Measurements from ENCODE around the gene PRAMEF12.

PRAMEF12 gene

DNA sequence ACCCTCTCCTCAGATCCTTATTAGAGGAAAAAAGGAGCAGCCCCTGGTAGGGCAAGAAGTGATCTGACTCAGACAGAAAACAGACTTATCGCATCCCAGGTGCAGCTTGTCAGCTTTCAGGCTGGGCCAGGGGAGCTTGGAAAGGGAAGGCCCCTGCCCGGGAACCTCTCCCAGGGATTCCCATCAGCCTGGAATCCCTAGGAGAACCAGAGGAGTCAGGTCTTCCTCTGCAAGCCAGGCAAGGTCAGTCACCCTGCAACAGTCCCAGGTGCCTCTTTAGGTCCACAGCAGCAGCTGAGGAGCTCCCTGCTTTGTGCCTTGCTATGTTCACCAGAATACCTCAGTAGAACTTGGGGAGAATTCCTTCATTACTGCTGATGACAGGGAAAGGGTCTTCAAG lies 2.9 kb upstream of the PRAMEF12 start (continued):
- TF ChIP-seq, protein P1, sequence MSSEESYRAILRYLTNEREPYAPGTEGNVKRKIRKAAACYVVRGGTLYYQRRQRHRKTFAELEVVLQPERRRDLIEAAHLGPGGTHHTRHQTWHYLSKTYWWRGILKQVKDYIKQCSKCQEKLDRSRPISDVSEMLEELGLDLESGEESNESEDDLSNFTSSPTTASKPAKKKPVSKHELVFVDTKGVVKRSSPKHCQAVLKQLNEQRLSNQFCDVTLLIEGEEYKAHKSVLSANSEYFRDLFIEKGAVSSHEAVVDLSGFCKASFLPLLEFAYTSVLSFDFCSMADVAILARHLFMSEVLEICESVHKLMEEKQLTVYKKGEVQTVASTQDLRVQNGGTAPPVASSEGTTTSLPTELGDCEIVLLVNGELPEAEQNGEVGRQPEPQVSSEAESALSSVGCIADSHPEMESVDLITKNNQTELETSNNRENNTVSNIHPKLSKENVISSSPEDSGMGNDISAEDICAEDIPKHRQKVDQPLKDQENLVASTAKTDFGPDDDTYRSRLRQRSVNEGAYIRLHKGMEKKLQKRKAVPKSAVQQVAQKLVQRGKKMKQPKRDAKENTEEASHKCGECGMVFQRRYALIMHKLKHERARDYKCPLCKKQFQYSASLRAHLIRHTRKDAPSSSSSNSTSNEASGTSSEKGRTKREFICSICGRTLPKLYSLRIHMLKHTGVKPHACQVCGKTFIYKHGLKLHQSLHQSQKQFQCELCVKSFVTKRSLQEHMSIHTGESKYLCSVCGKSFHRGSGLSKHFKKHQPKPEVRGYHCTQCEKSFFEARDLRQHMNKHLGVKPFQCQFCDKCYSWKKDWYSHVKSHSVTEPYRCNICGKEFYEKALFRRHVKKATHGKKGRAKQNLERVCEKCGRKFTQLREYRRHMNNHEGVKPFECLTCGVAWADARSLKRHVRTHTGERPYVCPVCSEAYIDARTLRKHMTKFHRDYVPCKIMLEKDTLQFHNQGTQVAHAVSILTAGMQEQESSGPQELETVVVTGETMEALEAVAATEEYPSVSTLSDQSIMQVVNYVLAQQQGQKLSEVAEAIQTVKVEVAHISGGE (tag by site-specific recombination; conservative IDR thresholded peaks at IDR 0.05; ENCODE audit: low read depth): no peak
- no peak for TF ChIP-seq ZNF777 (tag by site-specific recombination; IDR thresholded peaks at IDR 0.05; ENCODE audit: borderline replicate concordance)
- no peak for TF ChIP-seq ZNF473 (tag by site-specific recombination; IDR thresholded peaks at IDR 0.05)
- no peak for TF ChIP-seq ZNF140 (tag by site-specific recombination; IDR thresholded peaks at IDR 0.05)
- no peak for TF ChIP-seq ZBTB20 (tag by site-specific recombination; IDR thresholded peaks at IDR 0.05)
- no peak for TF ChIP-seq GLI4 (tag by site-specific recombination; IDR thresholded peaks at IDR 0.05)

DNA sequence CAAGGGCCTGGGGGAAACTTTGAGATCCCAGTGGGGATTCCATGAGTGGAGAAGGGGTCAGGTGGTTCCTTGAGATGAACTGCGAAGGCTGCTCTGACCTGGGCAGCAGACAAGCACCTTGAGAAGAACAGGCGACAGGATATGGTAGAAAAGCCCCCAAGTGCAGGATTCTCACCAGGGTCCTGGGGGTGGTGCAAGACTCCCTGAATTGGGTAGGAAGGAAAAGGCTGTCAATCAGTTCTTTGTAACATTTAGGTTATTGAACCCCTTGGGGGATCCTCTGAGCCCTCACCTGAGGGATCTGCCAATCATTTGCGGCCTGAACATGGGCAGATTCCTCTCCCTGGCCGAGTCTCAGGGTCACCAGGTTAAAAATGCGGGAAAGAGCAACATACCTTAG lies 2.4 kb upstream of the PRAMEF12 start:
- Histone ChIP-seq H3K36me3 (ENCODE audit: control insufficient read depth in 2 of 2, insufficient read depth in 1 of 2, low read length in 2 of 2) (no peaks in the 10 kb centered on the region), H3K27ac (ENCODE audit: extremely low read depth, low read depth, low read length) (no peak overlapping the region), H3K4me1 (ENCODE audit: control insufficient read depth, insufficient read depth, low read length) (no peaks in the 10 kb centered on the region), H3K9me3 (ENCODE audit: control insufficient read depth, insufficient read depth, low read depth, low read length) (no peaks in the 10 kb centered on the region), H3K4me3 (ENCODE audit: low read depth, low read length) (no peak overlapping the region)
- TF ChIP-seq ZBTB21 (tag by site-specific recombination; IDR thresholded peaks at IDR 0.05) (no peak), ZNF768 (tag by site-specific recombination; IDR thresholded peaks at IDR 0.05) (no peak), ZNF792 (tag by site-specific recombination; IDR thresholded peaks at IDR 0.05) (no peak), RBAK (tag by site-specific recombination; IDR thresholded peaks at IDR 0.05) (no peak), ZFP69B (tag by site-specific recombination; IDR thresholded peaks at IDR 0.05) (no peak), ZSCAN23 (tag by site-specific recombination; IDR thresholded peaks at IDR 0.05) (no peak), SETDB1 (IDR thresholded peaks at IDR 0.05; ENCODE audit: insufficient read length, low read length) (no peak), ZNF48 (tag by site-specific recombination; IDR thresholded peaks at IDR 0.05) (no peak), ZBTB8A (tag by site-specific recombination; IDR thresholded peaks at IDR 0.05) (no peak), ZBTB48 (tag by site-specific recombination; IDR thresholded peaks at IDR 0.05) (no peak), ZNF777 (tag by site-specific recombination; IDR thresholded peaks at IDR 0.05; ENCODE audit: borderline replicate concordance) (no peak), YY2 (tag by site-specific recombination; IDR thresholded peaks at IDR 0.05) (no peak), YY1 (tag by site-specific recombination; IDR thresholded peaks at IDR 0.05) (no peak), ZNF670 (tag by site-specific recombination; IDR thresholded peaks at IDR 0.05; ENCODE audit: low read depth) (no peak), ZNF155 (tag by site-specific recombination; IDR thresholded peaks at IDR 0.05) (no peak), ZNF169 (tag by site-specific recombination; IDR thresholded peaks at IDR 0.05) (no peak), TCF7L2 (IDR thresholded peaks at IDR 0.05; ENCODE audit: borderline replicate concordance, low read depth, low read length) (no peak)
- TF ChIP-seq, protein P2, sequence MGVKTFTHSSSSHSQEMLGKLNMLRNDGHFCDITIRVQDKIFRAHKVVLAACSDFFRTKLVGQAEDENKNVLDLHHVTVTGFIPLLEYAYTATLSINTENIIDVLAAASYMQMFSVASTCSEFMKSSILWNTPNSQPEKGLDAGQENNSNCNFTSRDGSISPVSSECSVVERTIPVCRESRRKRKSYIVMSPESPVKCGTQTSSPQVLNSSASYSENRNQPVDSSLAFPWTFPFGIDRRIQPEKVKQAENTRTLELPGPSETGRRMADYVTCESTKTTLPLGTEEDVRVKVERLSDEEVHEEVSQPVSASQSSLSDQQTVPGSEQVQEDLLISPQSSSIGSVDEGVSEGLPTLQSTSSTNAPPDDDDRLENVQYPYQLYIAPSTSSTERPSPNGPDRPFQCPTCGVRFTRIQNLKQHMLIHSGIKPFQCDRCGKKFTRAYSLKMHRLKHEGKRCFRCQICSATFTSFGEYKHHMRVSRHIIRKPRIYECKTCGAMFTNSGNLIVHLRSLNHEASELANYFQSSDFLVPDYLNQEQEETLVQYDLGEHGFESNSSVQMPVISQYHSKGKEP (tag by site-specific recombination; IDR thresholded peaks at IDR 0.05): no peak
- TF ChIP-seq, protein P3, sequence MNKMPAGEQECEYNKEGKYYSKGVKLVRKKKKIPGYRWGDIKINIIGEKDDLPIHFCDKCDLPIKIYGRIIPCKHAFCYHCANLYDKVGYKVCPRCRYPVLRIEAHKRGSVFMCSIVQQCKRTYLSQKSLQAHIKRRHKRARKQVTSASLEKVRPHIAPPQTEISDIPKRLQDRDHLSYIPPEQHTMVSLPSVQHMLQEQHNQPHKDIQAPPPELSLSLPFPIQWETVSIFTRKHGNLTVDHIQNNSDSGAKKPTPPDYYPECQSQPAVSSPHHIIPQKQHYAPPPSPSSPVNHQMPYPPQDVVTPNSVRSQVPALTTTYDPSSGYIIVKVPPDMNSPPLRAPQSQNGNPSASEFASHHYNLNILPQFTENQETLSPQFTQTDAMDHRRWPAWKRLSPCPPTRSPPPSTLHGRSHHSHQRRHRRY (tag by site-specific recombination; IDR thresholded peaks at IDR 0.05): no peak
- TF ChIP-seq, protein P4, sequence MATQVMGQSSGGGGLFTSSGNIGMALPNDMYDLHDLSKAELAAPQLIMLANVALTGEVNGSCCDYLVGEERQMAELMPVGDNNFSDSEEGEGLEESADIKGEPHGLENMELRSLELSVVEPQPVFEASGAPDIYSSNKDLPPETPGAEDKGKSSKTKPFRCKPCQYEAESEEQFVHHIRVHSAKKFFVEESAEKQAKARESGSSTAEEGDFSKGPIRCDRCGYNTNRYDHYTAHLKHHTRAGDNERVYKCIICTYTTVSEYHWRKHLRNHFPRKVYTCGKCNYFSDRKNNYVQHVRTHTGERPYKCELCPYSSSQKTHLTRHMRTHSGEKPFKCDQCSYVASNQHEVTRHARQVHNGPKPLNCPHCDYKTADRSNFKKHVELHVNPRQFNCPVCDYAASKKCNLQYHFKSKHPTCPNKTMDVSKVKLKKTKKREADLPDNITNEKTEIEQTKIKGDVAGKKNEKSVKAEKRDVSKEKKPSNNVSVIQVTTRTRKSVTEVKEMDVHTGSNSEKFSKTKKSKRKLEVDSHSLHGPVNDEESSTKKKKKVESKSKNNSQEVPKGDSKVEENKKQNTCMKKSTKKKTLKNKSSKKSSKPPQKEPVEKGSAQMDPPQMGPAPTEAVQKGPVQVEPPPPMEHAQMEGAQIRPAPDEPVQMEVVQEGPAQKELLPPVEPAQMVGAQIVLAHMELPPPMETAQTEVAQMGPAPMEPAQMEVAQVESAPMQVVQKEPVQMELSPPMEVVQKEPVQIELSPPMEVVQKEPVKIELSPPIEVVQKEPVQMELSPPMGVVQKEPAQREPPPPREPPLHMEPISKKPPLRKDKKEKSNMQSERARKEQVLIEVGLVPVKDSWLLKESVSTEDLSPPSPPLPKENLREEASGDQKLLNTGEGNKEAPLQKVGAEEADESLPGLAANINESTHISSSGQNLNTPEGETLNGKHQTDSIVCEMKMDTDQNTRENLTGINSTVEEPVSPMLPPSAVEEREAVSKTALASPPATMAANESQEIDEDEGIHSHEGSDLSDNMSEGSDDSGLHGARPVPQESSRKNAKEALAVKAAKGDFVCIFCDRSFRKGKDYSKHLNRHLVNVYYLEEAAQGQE (tag by site-specific recombination; IDR thresholded peaks at IDR 0.05): no peak
- POLR2A ChIA-PET: no interaction called here
- CTCF ChIA-PET: no interaction called here

Measured in HEK293 (cell line).